Measurements from ENCODE around the gene PLXNA2. TPM values are rescaled to one million over a fixed set of nuclear protein-coding genes. Genes with fewer than 3 reads are reported as not detected.

PLXNA2 gene
- total and polyA plus RNA-seq, 2 donors (not counting 3 experiments of a cell fraction or from before 2014, with no cell fraction given): 42.6 to 229 TPM

DNA sequence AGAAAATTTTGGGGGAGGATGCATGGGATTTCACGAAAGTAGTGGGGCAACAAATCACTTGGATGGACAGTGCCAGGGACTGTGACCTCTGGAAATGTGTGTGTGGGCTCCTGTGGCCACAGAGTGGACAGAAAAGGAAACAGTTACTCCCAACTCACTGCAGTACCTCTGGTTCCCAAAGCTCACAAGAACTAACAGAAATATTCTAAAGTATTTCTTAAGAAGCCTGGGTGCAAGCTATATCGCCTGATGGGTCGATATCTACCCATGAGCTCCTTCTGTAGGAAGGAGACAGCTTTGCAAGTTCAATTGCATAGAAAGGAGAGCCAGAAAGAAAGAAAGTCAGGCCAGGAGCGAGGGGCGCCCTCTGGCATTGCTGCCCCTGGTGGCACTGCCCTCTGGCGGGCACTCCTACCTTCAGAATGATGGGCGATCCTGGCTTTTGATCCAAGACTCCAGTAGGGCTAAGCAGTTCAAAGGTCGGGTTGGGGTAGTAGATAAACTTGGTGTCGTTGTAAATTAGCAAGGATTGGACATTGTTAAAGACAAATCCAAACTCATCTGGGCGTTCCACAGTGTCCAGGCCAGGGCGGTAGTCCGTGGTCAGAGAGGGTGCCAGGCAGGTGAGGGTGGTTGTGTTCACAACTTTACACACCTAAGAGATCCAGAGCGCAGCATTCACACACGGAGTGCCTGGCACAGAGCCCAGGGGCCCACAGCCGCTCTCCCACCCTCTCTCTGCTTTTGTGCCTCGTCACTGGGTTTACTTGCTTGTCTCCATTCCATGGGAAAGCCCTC is 198.5 kb downstream of the PLXNA2 start:
- FAIRE-seq (no peak), DNase-seq (ENCODE audit: low read depth, low spot score) (no peak)
- H3K4me2 ChIP-seq (ENCODE audit: insufficient read depth, low read length): no peak overlapping the region
- H3K4me3 ChIP-seq (replicated peaks in 1 of 3; ENCODE audit: insufficient read depth in 1 of 3, low read depth in 1 of 3, low read length in 3 of 3): no peak overlapping the region
- H2AFZ ChIP-seq (ENCODE audit: low read depth, low read length): no peak overlapping the region
- TF ChIP-seq EZH2 (IDR thresholded peaks at IDR 0.05; ENCODE audit: borderline replicate concordance, low read depth, low read length, severe bottlenecking): no peak
- TF ChIP-seq CTCF (IDR thresholded peaks at IDR 0.05; ENCODE audit: extremely low read depth in 1 of 2, insufficient read depth in 1 of 2, low read depth in 1 of 2, low read length in 2 of 2): no peak
- TF ChIP-seq, protein P1, sequence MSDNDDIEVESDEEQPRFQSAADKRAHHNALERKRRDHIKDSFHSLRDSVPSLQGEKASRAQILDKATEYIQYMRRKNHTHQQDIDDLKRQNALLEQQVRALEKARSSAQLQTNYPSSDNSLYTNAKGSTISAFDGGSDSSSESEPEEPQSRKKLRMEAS (IDR thresholded peaks at IDR 0.05; ENCODE audit: insufficient read depth, insufficient read length): no peak
- no peak for TF ChIP-seq POLR2A (IDR thresholded peaks at IDR 0.05; ENCODE audit: low read depth, low read length)
- TF ChIP-seq MYC (IDR thresholded peaks at IDR 0.05; ENCODE audit: low read depth, low read length): no peak
- TF ChIP-seq FOS (IDR thresholded peaks at IDR 0.05; ENCODE audit: borderline replicate concordance, insufficient read depth, low read length): no peak
- no TSS peak for BruUV-seq (replicated peaks)
- intact Hi-C loops (cut with micrococcal nuclease) (no loop called here), dilution Hi-C loops (cut with MboI; ENCODE audit: extremely low pct_ligation_motif_present, low sequenced_read_pairs) (no loop called here)
- no peak overlapping the region for H3K9ac ChIP-seq (replicated peaks; ENCODE audit: extremely low read depth, insufficient read depth, low read length)
- H3K9me3 ChIP-seq (replicated peaks; ENCODE audit: control insufficient read depth, insufficient read depth, low read length): no peaks in the 10 kb centered on the region
- no peaks in the 10 kb centered on the region for H3K79me2 ChIP-seq (ENCODE audit: control insufficient read depth, insufficient read depth, low read length)
- no peaks in the 10 kb centered on the region for H3K27me3 ChIP-seq (ENCODE audit: control insufficient read depth in 2 of 2, insufficient read depth in 2 of 2, low read length in 2 of 2)
- H3K4me1 ChIP-seq (ENCODE audit: control insufficient read depth, extremely low read depth, insufficient read depth, low read length): no peaks in the 10 kb centered on the region
- H3K9me1 ChIP-seq (replicated peaks; ENCODE audit: control insufficient read depth, extremely low read depth, insufficient read depth, low read length): no peaks in the 10 kb centered on the region
- H3K36me3 ChIP-seq (ENCODE audit: control insufficient read depth in 2 of 2, extremely low read depth in 1 of 2, insufficient read depth in 2 of 2, low read length in 2 of 2): peaks cover 53 to 73% of the 10 kb centered on the region in 2 experiments
- no peak overlapping the region for H3K27ac ChIP-seq (ENCODE audit: insufficient read depth, low read depth, low read length)
- ChIA-PET POLR2A (interaction anchor here (0.5 kb wide), 1 partner anchor 48 kb away, joined by 3 read pairs; no protein-coding TSS in a partner anchor), CTCF (interaction anchor here (1.2 kb wide), 1 partner anchor 10 kb away, joined by 3 read pairs; no protein-coding TSS in a partner anchor)
- H4K20me1 ChIP-seq (replicated peaks; ENCODE audit: control insufficient read depth, extremely low read depth, insufficient read depth, low read length): no peaks in the 10 kb centered on the region
